Right ventricle myocardium superior (tissue), 1 donor: ENCODE results near the gene FAM180A. TPM values are rescaled to one million over a fixed set of nuclear protein-coding genes. Genes with fewer than 3 reads are reported as not detected.

ENCODE experiments used
- ATAC-seq: fragments of 200-7000 bp; cut with Tn5 transposase; one replicate; pipeline ENCODE4 v1.9.1; 2020; ENCODE audit warnings: mild to moderate bottlenecking; ENCODE audit not compliant: poor library complexity
- DNase-seq: peaks from one replicate; pipeline ENCODE4 v3.0.0-alpha.2; 2020
- intact Hi-C: fragments of 100-400 bp; cut with DNase I; formaldehyde crosslinking; loops from one replicate; pipeline ENCODE4 v1.11.2; 2022
- total RNA-seq: library from RNA; stranded (reverse); fragmentation: NEBNext Ultra II Directional; extraction: Animal tissue kit (Norgen Biotek cat#: 25700); gene quantifications from one replicate; pipeline ENCODE4 v1.2.1, GENCODE V29; 2021
- donor health status: DM: no; HTN: yes; CAD: no; lungs with severe emphysema.

FAM180A gene
- total RNA-seq, 1 donor from 2014 or later, result 5.9 TPM

DNA sequence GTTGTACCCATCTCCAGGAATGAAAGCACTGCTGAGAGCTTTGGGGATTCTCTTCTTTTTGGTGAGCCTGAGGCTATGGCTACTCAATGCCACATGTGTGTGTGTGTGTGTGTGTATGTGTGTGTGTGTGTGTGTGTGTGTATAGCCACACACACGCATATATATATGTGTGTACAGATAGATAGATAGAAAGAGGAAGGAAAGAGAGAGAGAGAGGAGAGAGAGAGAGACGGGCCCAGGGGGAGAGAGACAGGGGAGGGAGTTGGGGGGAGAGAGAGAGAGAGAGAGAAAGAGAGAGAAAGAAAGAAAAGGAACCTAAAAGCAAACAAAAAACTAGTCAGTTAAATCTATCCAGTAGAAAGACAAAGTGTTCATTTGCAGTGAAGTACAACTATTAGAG is 28.9 kb downstream of the FAM180A start:
- intact Hi-C loops, result no loop called here
- ATAC-seq (no peak), DNase-seq (no peak)

DNA sequence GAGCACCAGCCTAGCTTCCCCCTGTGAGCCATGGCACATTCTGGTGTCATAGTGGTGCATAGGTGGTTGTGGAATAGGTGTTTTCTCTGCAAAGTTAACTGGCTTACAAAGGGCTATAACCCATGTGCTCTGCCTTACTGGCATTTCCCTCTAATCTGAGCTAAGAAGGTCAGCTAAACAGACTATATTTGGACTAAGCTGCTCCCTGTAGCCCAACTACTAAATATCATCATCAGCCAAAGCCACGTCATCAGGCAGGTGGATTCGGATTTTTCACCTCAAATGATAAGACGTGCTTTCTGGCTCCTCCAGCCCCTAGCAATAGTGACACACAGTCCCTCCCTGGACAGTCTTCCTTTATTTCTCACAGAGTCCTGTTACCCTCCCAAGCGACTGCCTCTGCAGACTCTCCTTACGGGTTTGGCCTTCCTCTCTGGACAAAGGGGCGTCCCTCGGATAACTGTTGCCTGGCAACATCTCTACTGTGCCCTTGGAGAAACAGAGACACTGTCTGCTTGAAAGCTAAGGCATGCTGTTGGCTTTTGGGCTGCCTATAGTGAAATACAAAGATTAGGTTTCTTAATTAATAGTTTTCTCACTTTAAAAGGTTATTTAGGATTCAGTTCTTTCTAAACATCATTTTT is 29.7 kb downstream of the FAM180A start:
- DNase-seq (no peak), ATAC-seq (no peak)
- intact Hi-C loops, result no loop called here

DNA sequence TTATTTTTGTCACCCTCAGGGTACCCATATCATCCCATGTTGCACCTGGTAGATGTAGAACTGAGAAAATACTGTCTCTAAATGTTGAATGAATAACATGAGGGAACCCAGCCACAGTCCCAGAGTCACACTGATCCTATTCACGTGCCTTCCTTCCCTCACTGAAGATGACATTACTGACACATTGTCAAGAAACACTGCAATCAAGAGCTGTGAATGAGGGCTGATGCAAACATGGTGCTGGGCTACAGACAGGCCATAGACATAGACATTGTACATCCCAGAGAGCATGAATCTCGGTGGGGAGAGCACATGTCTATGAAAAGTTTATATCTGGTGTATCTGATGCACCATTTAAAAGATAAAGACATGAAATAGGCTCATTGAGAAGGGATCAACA is 30.4 kb downstream of the FAM180A start:
- ATAC-seq (no peak), DNase-seq (no peak)
- intact Hi-C loops, result no loop called here

DNA sequence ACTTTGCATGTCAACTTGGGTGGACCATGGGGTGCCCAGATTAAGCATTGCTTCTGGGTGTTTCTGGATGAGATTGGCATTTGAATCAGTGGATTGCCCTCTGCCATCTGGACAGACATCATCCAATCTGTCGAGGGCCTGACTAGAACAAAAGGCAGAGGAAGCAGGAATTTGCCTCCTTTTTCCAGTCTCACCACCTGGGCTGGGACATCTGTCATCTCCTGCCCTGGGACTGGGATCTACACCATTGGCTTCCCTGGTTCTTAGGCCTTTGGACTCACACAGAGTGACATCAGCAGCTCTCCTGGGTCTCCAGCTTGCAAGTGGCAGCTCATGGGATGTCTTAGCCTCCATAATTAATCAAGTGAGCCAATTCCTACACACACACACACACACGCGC is 30.9 kb downstream of the FAM180A start:
- intact Hi-C loops, result no loop called here
- ATAC-seq (no peak), DNase-seq (no peak)

DNA sequence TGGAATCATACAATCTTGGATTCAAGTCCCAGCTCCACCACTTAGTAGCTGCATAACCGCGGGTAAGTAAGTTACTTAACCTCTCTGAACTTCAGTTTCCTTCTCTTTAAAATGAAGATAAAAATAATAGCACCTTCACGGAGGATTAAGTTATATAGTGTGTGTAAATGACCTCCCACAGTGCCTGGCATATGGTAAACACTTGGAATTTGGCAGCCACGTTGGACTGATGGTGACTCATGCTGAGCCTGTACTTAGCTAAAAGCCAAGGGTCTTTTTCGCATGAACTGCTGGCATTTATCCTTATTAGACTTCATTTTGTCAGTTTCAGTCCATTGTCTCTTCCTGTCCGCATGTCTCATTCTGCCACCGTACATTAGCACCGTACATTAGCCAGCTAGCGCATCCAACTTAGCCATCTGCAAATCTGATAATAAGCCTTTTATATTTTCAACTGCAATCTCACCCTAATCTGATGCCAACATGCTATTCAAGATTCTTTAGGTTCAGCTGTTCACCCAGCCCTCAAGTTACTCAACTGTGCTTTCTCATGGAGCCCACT is 31.9 kb downstream of the FAM180A start:
- no peak for DNase-seq
- ATAC-seq, result no peak
- intact Hi-C loops, result no loop called here

DNA sequence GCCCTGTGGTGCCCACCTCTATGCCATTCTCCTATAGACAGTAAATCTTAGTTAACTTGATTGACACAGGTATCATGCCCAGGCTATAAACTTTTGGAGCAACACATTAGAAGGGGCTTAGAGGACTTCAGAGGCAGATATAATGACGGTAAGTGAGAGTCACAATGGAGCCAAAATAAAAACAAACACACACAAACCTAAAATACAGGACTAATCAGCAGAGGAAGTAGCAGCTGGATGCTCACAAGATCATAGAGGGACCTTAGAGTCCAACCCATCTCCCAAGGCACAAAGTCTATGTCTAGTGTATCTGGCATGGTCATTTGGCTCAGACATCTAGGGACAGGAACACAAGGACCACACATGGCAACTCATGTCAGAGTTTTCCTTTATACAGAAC is 32.9 kb downstream of the FAM180A start:
- intact Hi-C loops, result no loop called here
- ATAC-seq (no peak), DNase-seq (no peak)

DNA sequence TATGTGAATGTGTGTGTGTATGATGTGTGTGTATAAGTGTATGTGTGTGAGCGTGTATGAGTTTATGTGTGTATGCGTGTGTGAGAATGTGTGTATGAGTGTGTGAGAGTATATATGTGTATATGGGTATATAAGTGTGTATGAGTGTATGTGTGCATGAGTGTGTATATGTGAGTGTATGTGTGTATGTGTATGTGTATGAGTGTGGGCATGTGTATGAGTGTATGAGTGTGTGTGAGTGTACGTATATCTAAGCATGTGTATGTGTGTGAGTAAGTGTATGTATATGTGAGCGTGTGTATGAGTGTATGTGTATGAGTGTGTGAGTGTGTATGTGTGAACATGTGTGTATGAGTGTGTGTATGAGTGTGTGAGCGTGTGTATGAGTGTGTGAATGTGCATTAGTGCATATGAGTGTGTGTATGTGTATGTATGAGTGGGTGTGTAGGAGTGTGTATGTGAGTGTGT is 33.5 kb downstream of the FAM180A start:
- intact Hi-C loops, result no loop called here
- DNase-seq, result no peak
- ATAC-seq, result no peak

DNA sequence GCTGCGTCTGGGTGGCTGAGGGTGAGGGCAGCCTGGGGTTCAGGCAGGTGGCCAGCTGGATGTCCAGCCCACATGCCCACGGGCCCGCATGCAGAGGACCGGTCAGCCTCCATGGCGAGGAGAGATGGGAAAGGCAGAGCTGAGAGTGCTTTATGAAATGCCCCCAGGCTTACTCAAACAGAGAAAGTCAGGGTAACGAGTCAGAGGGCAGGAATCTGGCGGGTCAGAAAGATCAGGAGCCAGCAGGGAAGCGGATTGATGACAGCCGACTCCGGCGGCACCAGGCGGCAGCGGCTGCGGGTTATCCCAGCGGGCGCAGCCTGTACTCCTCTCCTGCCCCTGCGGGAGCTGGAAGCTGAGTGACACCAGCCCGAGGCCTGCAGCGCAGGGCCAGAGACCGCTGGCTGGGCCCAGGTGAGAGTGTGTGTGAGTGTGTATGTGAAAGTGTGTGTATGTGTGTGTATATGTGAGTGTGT is 34.0 kb downstream of the FAM180A start:
- intact Hi-C loops, result no loop called here
- no peak for DNase-seq
- peak; percentile 38 for ATAC-seq

DNA sequence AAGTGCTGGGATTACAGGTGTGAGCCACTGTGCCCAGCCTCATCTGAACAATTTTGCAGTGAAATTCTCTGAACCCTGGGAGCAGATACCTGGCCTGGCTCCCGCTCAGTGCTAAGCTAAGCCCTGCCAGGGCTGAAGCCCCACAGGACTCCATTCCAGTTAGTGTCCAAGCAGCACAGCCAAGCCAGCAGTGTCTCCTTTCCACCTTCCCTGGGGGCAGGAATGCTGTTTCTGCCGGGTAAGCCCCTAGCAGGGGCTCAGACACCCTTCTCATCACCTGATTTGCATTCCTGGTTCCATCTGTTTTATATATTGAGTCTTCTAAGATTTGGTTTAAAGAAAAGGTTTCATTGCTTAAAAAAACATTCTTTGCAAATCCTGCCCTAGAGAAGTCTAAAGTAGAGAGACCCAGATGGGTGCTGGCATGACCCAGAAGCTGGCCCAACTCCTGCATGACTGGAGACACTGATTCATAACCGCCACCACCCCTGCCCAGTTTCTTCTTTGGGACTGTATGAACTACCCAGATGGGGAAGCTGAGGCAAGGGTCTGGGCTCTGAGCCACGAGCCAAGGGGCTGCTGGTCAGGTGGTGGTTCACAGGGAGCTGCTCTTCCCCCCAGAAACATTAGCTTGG is 34.7 kb downstream of the FAM180A start:
- ATAC-seq, result no peak
- intact Hi-C loops, result no loop called here
- no peak for DNase-seq

DNA sequence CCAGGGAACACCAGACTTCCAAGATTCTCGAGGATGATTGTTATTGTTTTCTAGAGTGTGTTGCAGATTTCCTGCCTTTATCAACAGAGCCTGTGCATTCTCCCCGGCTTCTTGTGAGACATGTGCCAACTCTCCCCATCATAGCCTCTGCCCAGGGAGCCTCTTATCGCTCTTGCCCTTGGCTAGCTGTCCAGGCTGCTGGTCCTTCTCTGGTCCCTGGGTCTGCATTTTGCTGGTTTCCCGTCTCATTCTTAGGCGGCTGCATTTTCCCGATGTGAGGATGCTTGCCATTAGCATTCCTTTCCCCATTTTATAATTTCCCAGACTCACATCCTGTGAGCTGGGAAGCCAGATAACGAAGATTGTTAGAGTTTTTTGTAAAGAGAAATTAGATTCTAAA is 35.8 kb downstream of the FAM180A start:
- ATAC-seq (no peak), DNase-seq (no peak)
- intact Hi-C loops, result no loop called here

DNA sequence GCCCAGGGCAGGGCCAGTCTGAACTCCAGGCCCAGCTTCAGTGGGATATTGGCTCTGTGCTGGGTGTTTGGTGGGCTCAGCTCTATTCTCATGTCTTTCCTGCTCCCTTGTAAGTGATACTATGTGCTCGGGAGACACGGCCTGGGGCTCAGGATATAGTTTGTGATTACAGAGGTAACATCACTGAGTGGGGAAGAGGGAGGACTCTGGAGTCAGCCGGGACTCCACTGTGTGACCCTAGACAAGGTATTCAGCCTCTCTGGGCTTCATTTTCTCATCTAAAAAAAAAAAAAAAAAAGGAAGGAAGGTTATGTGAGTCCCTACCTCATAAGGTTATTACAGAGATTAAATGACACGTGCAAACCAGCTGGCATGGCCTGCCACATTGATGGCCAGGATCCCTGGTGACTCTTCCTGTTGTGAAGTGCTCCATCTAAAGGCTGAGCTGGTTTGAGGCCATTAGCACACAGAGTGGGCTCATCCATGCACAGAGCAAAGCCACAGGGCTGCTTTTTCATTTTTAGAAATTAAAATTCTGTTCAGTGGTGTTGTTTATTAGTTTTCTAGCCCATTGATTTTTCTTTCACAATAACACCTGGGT is 36.3 kb downstream of the FAM180A start:
- no peak for DNase-seq
- intact Hi-C loops, result no loop called here
- peak; percentile 36 for ATAC-seq

DNA sequence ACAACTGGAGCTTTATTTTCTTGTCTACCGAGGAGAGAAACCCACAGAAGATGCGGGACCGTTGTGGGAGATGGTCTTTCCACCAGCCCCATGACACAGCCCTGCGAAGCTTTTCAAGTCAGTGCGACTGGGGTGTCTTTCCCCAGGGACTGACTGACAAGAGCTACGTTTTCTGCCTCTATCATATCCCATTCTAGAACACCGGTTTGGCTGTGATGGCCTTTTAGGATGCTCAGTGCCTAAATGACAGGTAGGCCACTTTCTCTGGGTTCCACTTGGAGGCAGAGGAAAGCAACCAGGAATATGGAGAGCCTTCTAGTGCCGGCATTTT is 37.5 kb downstream of the FAM180A start:
- ATAC-seq (no peak), DNase-seq (no peak)
- intact Hi-C loops, result no loop called here

DNA sequence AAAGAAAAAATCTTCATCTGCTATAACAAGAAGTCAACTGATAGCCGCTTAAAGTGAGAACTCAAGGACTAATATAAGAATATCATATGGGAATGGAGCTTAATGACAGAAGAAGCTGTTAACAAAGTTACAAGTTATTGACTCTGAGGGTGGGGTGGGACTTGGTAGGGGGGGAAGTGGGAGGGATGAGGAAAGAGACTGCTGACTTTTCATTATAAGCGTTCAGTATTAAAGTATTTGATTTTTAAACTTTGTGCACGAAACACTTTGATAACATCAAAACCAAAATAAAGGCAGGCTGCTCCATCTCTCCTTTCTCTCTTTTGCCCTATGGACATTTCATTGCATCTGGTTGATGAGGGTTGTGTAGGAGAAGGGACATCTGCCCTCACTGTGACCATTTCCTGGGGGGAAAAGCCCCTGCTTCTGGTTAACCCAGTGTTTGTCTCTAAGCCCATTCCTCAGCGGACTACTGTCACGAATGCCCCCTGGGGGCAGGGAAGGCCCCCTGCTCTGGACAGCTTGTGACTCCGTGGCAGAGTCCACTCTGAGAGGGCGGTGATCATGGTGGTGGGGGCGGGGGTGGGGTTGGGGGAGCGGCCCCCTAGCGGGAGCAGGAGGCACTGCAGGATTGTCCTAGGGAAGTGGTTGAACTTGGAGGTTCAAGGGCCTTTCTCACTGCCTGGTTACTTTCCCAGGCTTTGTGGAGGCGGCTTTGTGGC is 38.0 kb downstream of the FAM180A start:
- peak; percentile 11 for ATAC-seq
- intact Hi-C loops, result no loop called here

DNA sequence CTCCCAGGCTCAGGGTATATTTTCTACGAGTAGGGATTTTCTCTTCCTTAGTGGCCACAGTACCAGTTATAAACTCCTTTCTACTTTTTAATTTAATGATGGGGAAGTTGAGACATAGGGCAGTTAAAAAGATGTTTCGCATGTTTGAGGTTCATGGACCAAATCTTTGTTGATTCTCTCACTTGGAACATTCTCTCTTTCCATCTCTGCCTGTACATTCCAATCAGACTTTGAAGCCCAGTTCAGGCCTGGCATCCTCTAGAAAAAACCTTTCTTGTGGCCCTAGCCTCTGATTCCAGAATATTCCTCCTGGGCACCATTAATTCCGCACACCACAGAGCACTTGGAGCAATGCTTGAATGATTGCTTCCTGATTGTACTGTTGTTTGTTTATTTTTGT is 39.1 kb downstream of the FAM180A start:
- ATAC-seq, result no peak
- intact Hi-C loops, result no loop called here
- DNase-seq, result no peak

More for the DNA sequence above, 38.0 kb downstream of the FAM180A start:
- no peak for DNase-seq

DNA sequence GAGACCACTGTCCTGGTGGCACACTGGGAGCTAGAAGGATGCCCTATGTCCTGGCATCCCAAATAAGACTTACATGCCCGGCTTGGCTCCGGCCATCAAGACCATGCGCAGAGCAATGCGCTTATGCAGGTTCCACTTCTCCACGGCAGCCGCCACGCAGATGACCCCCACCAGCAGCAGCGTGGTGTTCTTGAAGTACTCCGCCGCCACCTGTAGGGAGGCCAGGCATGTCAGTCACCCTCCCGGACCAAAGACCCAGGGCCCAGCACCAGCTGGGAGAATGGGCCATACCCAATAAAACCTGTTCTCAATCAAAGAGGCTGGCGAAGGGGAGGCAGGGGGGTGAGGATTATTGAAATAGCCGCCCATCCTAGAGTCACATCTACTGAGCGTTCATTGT is 40.6 kb downstream of the FAM180A start:
- intact Hi-C loops, result no loop called here
- ATAC-seq (no peak), DNase-seq (no peak)

DNA sequence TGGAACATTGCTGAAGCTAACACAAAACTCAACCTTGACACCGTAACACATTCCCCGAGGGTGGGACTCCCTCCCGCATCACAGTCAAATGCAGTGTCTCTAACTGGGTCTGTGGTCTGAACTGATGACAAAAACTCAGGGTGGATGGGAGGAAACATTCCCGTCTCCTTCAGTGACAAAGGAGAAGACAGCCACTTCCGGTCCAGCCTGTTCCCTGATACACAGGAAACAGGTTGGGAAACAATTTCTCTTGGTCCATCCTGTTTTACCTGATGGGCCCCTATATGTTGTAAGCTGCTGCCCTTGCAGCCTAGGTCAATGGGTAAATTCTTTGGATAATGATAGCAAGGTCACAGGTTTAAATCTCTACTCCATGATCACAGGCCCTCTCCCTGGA is 41.0 kb downstream of the FAM180A start:
- intact Hi-C loops, result no loop called here
- ATAC-seq (no peak), DNase-seq (no peak)

DNA sequence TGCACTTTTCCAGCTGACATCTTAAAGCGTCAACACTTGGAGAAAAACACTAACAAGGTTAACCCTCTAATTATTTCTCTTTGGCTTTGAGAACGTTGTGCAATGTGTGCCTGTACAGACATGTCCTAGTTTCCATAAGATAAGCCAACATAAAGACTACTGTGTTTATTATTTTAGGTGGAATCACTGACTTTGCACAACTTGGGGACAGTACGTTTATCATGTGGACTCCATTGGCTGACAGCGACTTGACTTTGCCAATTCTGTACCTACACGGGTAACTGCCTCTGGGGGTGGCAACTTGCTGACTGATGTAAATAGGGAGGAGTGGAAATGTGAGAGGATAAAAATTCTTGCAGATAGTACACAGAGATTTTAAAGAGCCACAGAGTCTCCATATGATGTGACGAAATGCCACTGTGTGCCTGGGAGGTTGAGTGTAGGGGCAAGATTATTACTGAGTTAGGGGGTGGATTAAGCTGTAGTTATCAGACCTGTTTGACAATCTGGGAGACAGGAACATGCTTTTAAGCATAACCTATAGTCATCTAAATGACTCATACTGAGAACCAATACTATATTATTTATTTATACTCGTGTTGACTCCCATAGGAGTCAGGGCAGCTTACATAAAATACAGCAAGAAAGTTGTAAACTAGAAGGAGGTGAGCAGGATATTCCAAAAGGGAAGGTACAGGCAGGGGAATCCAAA is 41.6 kb downstream of the FAM180A start:
- DNase-seq (no peak), ATAC-seq (no peak)
- intact Hi-C loops, result no loop called here

DNA sequence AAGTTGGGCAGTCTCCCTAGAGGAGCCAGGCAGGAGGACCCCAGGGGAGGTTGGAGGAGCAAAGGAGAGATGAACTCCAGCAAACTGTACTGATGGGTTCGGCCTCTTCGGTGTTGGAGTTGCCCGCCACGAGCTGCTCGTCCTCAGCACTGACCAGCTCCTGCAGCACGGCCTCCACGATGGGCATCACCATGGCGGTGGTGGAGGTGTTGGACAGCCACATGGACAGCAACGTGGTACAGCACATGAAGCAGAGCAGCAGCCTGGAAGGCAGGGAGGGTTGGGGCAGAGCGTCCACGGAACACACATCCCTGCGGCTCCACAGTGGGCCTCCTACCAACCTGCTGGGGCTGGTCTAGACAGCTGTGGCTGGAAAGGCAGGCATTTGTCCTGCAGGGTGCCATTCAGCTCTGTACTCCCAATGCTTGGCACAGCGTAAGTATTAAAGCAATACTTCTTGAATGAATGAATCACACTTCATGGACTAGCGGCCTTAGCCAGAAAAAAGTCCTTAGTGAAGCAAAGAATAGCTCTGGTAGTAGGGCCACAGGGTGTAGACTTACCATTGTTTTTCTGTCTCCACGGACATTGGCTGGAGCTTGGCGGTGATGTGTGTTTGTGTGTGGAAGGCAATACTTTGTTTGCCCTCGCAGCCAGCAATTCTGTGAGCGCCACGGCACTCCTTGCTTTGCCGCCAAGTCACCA is 42.4 kb downstream of the FAM180A start:
- intact Hi-C loops, result no loop called here
- ATAC-seq, result peak; percentile 8
- no peak for DNase-seq
